ENCODE results near the gene PCNX3. TPM values are rescaled to one million over a fixed set of nuclear protein-coding genes. Genes with fewer than 3 reads are reported as not detected.

Gene PCNX3
- total and polyA plus RNA-seq, 12 donors, result 9.0 to 45.0 (median 33.4) TPM

DNA sequence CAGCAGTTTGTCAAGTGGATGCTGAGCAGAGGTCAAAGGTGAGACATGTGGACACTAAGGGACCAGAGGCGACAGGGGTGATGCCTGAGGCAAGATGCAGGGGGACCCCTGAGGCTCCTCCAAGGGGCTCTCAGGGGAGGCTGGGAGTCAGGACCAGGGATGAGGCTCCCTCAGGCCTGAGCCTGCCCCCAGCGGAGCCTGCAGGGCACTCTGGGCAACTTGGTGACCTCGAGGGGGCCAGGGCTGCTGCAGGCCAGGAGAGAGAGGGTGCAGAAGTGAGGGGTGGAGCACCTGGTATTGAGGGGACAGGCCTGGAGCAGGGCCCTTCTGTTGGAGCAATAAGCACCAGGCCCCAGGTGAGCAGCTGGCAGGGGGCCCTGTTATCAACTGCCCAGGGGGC, 33.6 kb upstream of the PCNX3 start:
- WGBS, 4 donors, result 81 to 89% (median 88%) methylated on average over 1 to 3 of the region's 3 CpGs
- Histone ChIP-seq H3K36me3 (replicated peaks in 1 of 2) (peaks cover 0 to 27% of the 10 kb centered on the region in 2 donors), H3K27ac (no peak overlapping the region), H3K27me3 (no peaks in the 10 kb centered on the region), H3K9me3 (replicated peaks in 1 of 3) (no peaks in the 10 kb centered on the region), H3K4me1 (replicated peaks in 1 of 2) (peaks cover 3 to 28% of the 10 kb centered on the region in 2 donors), H3K4me3 (no peak overlapping the region)
- TF ChIP-seq POLR2A (IDR thresholded peaks at IDR 0.05), result no peak
- TF ChIP-seq, protein P1, sequence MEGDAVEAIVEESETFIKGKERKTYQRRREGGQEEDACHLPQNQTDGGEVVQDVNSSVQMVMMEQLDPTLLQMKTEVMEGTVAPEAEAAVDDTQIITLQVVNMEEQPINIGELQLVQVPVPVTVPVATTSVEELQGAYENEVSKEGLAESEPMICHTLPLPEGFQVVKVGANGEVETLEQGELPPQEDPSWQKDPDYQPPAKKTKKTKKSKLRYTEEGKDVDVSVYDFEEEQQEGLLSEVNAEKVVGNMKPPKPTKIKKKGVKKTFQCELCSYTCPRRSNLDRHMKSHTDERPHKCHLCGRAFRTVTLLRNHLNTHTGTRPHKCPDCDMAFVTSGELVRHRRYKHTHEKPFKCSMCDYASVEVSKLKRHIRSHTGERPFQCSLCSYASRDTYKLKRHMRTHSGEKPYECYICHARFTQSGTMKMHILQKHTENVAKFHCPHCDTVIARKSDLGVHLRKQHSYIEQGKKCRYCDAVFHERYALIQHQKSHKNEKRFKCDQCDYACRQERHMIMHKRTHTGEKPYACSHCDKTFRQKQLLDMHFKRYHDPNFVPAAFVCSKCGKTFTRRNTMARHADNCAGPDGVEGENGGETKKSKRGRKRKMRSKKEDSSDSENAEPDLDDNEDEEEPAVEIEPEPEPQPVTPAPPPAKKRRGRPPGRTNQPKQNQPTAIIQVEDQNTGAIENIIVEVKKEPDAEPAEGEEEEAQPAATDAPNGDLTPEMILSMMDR (IDR thresholded peaks at IDR 0.05), result no peak
- intact Hi-C loops (cut with DNase I), result no loop called here
- no peak for DNase-seq

DNA sequence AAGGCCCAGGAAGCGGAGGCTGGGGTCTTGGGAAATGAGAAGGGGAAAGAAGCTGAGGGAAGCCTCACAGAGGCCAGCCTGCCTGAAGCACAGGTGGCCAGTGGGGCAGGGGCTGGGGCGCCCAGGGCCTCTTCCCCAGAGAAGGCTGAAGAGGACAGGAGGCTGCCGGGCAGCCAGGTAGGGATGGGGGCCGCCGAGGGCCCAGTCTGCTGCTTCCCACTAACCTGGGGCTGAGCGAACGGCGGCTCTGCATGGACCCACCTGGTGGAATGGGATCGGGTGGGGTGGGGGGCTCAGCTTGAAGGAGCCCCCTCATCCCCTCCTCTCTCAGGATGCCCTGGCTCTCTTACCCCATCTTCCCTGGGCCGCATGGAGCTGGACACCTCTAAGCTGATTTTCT, 32.0 kb upstream of the PCNX3 start:
- Histone ChIP-seq H3K27ac (no peak overlapping the region), H3K9me3 (replicated peaks in 1 of 3) (no peaks in the 10 kb centered on the region), H3K27me3 (no peaks in the 10 kb centered on the region), H3K4me1 (replicated peaks in 1 of 2) (peaks cover 0 to 34% of the 10 kb centered on the region in 2 donors), H3K36me3 (replicated peaks in 1 of 2) (peaks cover 0 to 27% of the 10 kb centered on the region in 2 donors), H3K4me3 (no peak overlapping the region)
- 86 to 94% (median 90%) methylated on average over 8 to 10 of the region's 10 CpGs for WGBS, 4 donors
- no peak for DNase-seq
- intact Hi-C loops (cut with DNase I), result no loop called here
- TF ChIP-seq, protein P1 (IDR thresholded peaks at IDR 0.05), result no peak
- no peak for TF ChIP-seq POLR2A (IDR thresholded peaks at IDR 0.05)

DNA sequence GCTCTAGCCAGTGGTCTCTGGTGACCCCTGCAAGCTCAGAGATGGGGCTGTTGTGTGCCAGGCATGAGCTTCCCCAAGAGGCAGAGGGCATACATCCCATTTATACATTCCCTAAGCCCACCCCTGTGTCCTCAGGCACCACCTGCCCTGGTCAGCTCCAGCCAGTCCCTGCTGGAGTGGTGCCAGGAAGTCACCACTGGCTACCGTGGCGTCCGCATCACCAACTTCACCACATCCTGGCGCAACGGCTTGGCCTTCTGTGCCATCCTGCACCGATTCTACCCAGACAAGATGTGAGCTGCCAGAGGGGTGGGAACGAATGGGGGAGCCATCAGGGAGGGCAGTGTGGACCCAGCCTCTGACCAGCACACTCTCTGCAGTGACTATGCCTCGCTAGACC, 31.5 kb upstream of the PCNX3 start:
- intact Hi-C loops (cut with DNase I), result no loop called here
- Histone ChIP-seq H3K27me3 (no peaks in the 10 kb centered on the region), H3K9me3 (replicated peaks in 1 of 3) (no peaks in the 10 kb centered on the region), H3K4me3 (no peak overlapping the region), H3K4me1 (replicated peaks in 1 of 2) (peaks cover 0 to 35% of the 10 kb centered on the region in 2 donors), H3K27ac (no peak overlapping the region), H3K36me3 (replicated peaks in 1 of 2) (peaks cover 0 to 27% of the 10 kb centered on the region in 2 donors)
- peak in 1 of 7 donors; percentile 71 for DNase-seq
- TF ChIP-seq, protein P1 (IDR thresholded peaks at IDR 0.05), result no peak
- no peak for TF ChIP-seq POLR2A (IDR thresholded peaks at IDR 0.05)
- 82 to 88% (median 84%) methylated on average over 5 to 8 of the region's 8 CpGs for WGBS, 4 donors

DNA sequence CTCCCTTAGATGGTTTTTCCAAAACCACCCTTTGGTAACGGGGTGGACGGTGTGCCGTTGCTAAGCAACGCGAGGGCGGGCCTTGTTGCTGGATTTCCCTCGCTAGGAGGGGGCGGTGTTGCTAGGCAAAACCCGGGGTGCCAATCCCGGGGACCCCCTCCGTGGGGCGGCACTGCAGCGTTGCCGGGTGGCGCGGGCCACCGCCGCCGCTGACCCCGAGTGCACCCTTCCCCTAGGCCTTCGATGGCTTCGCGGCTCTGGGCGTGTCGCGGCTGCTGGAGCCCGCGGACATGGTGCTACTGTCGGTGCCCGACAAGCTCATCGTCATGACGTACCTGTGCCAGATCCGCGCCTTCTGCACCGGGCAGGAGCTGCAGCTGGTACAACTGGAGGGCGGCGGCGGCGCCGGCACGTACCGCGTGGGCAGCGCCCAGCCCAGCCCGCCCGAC, 30.8 kb upstream of the PCNX3 start:
- 41 to 55% (median 44%) methylated on average over 16 to 46 of the region's 46 CpGs for WGBS, 4 donors
- intact Hi-C loops (cut with DNase I), result no loop called here
- no peak overlapping the region for H3K4me3 ChIP-seq
- H3K4me1 ChIP-seq (replicated peaks in 1 of 2), result peaks cover 0 to 35% of the 10 kb centered on the region in 2 donors
- TF ChIP-seq, protein P1 (IDR thresholded peaks at IDR 0.05), result no peak
- no peak for TF ChIP-seq POLR2A (IDR thresholded peaks at IDR 0.05)
- peak in 1 of 7 donors; percentile 76 for DNase-seq
- no peak overlapping the region for H3K27ac ChIP-seq
- H3K9me3 ChIP-seq (replicated peaks in 1 of 3), result no peaks in the 10 kb centered on the region
- no peaks in the 10 kb centered on the region for H3K27me3 ChIP-seq
- H3K36me3 ChIP-seq (replicated peaks in 1 of 2), result peaks cover 0 to 23% of the 10 kb centered on the region in 2 donors
